Glomerular visceral epithelial cell (primary cell): ENCODE results near the gene NIM1K.
"Not testable (repeated sequence)": the region's sequence is repeated elsewhere in the genome, so short reads cannot be mapped to it uniquely, and the experiment has no call there.

ENCODE experiments used
- DNase-seq: peaks from one replicate; pipeline ENCODE4 v3.0.0-alpha.2; 2016; ENCODE audit errors: extremely low spot score

Gene NIM1K

GRCh38 chr5:43190755-43191603 lies 1.0 kb upstream of the NIM1K start:
- peak; percentile 18 for DNase-seq

GRCh38 chr5:43192558-43193180 lies 644 bp downstream of the NIM1K start:
- peak; percentile 16 for DNase-seq

GRCh38 chr5:43193181-43193893 lies 1.3 kb downstream of the NIM1K start:
- DNase-seq, result peak; percentile 73

- no peak for DNase-seq
Measured at GRCh38 chr5:43193894-43194265, 1.9 kb downstream of the NIM1K start.

- DNase-seq, result no peak
Measured at GRCh38 chr5:43195670-43196265, 3.7 kb downstream of the NIM1K start.

- no peak for DNase-seq
Measured at GRCh38 chr5:43197535-43197934, 5.5 kb downstream of the NIM1K start.

GRCh38 chr5:43201442-43201841 lies 9.4 kb downstream of the NIM1K start:
- DNase-seq, result not testable (repeated sequence)

- DNase-seq, result no peak
Measured at GRCh38 chr5:43202380-43202779, 10.4 kb downstream of the NIM1K start.

- no peak for DNase-seq
Measured at GRCh38 chr5:43203373-43203772, 11.3 kb downstream of the NIM1K start.

- no peak for DNase-seq
Measured at GRCh38 chr5:43204958-43205357, 12.9 kb downstream of the NIM1K start.

GRCh38 chr5:43207601-43208000 lies 15.6 kb downstream of the NIM1K start:
- no peak for DNase-seq

- DNase-seq, result no peak
Measured at GRCh38 chr5:43208658-43209057, 16.6 kb downstream of the NIM1K start.

- no peak for DNase-seq
Measured at GRCh38 chr5:43209060-43209459, 17.0 kb downstream of the NIM1K start.

- no peak for DNase-seq
Measured at GRCh38 chr5:43209833-43210232, 17.8 kb downstream of the NIM1K start.

GRCh38 chr5:43210570-43210969 lies 18.5 kb downstream of the NIM1K start:
- no peak for DNase-seq

- DNase-seq, result no peak
Measured at GRCh38 chr5:43213951-43214350, 21.9 kb downstream of the NIM1K start.

GRCh38 chr5:43215073-43215631 lies 23.1 kb downstream of the NIM1K start:
- DNase-seq, result no peak

- DNase-seq, result no peak
Measured at GRCh38 chr5:43216941-43217340, 24.9 kb downstream of the NIM1K start.

- no peak for DNase-seq
Measured at GRCh38 chr5:43219120-43219519, 27.1 kb downstream of the NIM1K start.

GRCh38 chr5:43221502-43221901 lies 29.5 kb downstream of the NIM1K start:
- DNase-seq, result no peak

- no peak for DNase-seq
Measured at GRCh38 chr5:43225649-43226245, 33.7 kb downstream of the NIM1K start.

GRCh38 chr5:43227655-43228054 lies 35.6 kb downstream of the NIM1K start:
- DNase-seq, result peak; percentile 44
